GM23338 (cell line): ENCODE data around the gene XXYLT1.

Experiments
- CREB1 ChIP-seq: fragments of 250-450 bp; sonication (Bioruptor Pico); IDR thresholded peaks from 2 replicates; pipeline ENCODE4 v1.5.0; 2020; ENCODE audit warnings: low read depth, mild to moderate bottlenecking, moderate library complexity
- EZH2 ChIP-seq: fragments of 200-600 bp; sonication (generic); IDR thresholded peaks from one replicate; pipeline ENCODE4 v1.8.0; 2017; ENCODE audit warnings: antibody characterized with exemption, mild to moderate bottlenecking, low read depth; ENCODE audit not compliant: unreplicated experiment
- EZH2phosphoT487 ChIP-seq: fragments of 200-600 bp; sonication (generic); IDR thresholded peaks from one replicate; pipeline ENCODE4 v1.8.1; 2018; ENCODE audit warnings: antibody characterized with exemption; ENCODE audit not compliant: unreplicated experiment
- JUNB ChIP-seq: IDR thresholded peaks from one replicate; pipeline ENCODE4 v1.6.1; 2016; ENCODE audit warnings: antibody characterized with exemption; ENCODE audit not compliant: unreplicated experiment
- NANOG ChIP-seq: IDR thresholded peaks from 2 replicates; pipeline ENCODE4 v1.6.1; 2016; ENCODE audit warnings: antibody characterized with exemption, borderline replicate concordance
- POLR2AphosphoS5 ChIP-seq: IDR thresholded peaks from 2 replicates; pipeline ENCODE4 v1.6.1; 2016; ENCODE audit warnings: antibody characterized with exemption, low read depth
- STAT1 ChIP-seq: IDR thresholded peaks from one replicate; pipeline ENCODE4 v1.6.1; 2016; ENCODE audit warnings: antibody characterized with exemption; ENCODE audit not compliant: unreplicated experiment
- ZNF331 ChIP-seq: fragments of 250-450 bp; sonication (Bioruptor Pico); IDR thresholded peaks from 2 replicates; pipeline ENCODE4 v1.5.0; 2020; ENCODE audit warnings: low read depth, mild to moderate bottlenecking, moderate library complexity
- TF ChIP-seq, protein P1 (sequence below), 2 experiments: fragments of 200-600 bp in 1 of 2; sonication (generic) in 1 of 2; conservative IDR thresholded peaks; 2 replicates each; pipeline versions ENCODE4 v1.5.1 to v1.6.1; 2016 to 2017; ENCODE audit warnings: antibody characterized with exemption in 2 of 2, low read depth in 2 of 2, mild to moderate bottlenecking in 2 of 2, moderate library complexity in 1 of 2
- TF ChIP-seq, protein P2 (sequence below): IDR thresholded peaks from one replicate; pipeline ENCODE4 v1.6.1; 2018; ENCODE audit warnings: antibody characterized with exemption; ENCODE audit not compliant: unreplicated experiment

DNA sequence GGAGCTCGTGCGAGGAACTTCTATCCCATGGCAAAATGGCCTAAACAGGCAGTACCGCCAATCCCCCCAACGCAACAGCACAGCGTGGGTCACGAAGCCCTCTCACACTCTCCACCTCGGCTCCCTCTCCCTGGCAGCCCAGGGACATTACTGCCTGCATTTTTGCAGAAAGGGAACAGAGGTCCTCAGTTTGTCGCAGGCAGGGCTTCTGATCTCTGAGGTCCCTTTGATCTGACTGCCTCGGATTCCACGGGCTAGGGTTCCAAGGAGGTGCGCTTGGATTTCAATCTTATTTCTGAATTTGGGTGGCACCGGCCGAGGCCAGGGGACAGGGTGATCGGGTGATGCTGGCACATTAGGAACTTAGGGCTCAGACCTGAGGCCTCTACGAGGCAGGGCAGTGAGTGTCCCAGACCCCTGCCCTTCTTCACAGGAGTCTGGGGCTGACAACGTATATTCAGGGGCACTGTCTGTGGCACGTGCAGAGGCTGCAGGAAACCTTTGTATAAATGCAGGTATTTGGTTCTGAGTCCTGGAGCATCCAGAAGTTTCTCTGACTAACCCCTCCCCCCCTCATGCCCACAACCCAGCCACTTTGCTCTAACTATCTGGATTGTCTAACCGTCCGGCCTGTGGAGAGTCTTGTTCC is 197.9 kb downstream of the XXYLT1 start:
- TF ChIP-seq EZH2phosphoT487 (no peak), POLR2AphosphoS5 (no peak), CREB1 (CRISPR knock-in tag) (no peak), EZH2 (no peak), STAT1 (no peak), JUNB (no peak), NANOG (no peak), ZNF331 (no peak)
- TF ChIP-seq, protein P1, sequence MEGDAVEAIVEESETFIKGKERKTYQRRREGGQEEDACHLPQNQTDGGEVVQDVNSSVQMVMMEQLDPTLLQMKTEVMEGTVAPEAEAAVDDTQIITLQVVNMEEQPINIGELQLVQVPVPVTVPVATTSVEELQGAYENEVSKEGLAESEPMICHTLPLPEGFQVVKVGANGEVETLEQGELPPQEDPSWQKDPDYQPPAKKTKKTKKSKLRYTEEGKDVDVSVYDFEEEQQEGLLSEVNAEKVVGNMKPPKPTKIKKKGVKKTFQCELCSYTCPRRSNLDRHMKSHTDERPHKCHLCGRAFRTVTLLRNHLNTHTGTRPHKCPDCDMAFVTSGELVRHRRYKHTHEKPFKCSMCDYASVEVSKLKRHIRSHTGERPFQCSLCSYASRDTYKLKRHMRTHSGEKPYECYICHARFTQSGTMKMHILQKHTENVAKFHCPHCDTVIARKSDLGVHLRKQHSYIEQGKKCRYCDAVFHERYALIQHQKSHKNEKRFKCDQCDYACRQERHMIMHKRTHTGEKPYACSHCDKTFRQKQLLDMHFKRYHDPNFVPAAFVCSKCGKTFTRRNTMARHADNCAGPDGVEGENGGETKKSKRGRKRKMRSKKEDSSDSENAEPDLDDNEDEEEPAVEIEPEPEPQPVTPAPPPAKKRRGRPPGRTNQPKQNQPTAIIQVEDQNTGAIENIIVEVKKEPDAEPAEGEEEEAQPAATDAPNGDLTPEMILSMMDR (conservative IDR thresholded peaks at IDR 0.05; ENCODE audit: low read depth in 2 of 2): no peak
- TF ChIP-seq, protein P2, sequence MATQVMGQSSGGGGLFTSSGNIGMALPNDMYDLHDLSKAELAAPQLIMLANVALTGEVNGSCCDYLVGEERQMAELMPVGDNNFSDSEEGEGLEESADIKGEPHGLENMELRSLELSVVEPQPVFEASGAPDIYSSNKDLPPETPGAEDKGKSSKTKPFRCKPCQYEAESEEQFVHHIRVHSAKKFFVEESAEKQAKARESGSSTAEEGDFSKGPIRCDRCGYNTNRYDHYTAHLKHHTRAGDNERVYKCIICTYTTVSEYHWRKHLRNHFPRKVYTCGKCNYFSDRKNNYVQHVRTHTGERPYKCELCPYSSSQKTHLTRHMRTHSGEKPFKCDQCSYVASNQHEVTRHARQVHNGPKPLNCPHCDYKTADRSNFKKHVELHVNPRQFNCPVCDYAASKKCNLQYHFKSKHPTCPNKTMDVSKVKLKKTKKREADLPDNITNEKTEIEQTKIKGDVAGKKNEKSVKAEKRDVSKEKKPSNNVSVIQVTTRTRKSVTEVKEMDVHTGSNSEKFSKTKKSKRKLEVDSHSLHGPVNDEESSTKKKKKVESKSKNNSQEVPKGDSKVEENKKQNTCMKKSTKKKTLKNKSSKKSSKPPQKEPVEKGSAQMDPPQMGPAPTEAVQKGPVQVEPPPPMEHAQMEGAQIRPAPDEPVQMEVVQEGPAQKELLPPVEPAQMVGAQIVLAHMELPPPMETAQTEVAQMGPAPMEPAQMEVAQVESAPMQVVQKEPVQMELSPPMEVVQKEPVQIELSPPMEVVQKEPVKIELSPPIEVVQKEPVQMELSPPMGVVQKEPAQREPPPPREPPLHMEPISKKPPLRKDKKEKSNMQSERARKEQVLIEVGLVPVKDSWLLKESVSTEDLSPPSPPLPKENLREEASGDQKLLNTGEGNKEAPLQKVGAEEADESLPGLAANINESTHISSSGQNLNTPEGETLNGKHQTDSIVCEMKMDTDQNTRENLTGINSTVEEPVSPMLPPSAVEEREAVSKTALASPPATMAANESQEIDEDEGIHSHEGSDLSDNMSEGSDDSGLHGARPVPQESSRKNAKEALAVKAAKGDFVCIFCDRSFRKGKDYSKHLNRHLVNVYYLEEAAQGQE: no peak
